ENCODE results near the gene PRR7. TPM values are rescaled to one million over a fixed set of nuclear protein-coding genes. Genes with fewer than 3 reads are reported as not detected.

PRR7 gene
- total RNA-seq, 1 experiment from 2014 or later, result 28.6 TPM

DNA sequence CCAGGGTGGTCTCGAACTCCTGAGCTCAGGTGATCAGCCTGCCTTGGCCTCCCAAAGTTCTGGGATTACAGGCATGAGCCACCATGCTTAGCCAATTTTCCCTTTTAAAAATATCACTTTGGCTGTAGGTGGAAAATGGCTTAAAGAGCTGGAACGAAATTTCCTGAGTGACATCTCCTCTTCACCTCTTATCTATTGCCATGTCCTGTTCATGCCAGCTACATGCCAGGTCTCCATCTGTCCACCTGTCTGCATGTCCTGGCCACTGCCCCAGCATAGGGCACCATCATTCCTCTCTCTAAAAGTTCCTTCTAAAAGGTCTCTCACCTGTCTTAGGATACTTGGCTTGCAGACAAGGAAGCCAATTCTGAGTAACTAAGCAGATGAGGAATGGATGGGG, 22.9 kb upstream of the PRR7 start:
- no peak for DNase-seq (ENCODE audit: low spot score)

DNA sequence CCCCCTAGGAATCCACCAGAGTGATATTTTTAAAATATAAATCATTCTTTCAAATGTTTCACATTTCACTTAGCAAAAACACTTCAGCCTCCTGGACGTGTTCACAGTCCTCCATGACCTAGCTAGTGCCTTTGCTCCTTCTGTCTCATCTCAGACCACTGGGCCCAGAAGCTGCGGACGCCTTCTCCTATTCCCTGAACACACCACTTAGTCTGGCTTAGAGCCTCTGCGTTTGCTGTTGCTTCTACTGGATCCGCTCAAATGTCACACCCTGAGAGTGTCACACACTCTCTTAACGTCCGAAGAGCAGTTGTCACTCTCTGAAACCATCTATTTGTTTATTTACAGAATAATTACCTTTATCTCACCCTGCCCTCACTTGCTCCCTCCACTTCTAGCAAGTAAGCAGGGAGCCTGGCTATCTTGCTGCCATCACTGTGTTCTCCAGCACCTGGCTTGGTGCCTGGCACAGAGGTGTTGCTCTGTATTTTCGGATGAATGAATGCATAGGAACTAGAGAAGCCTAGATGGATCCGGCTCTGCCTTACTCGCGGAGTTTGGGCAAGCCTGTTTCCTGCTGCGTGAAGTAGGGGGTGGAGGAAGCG, 21.3 kb upstream of the PRR7 start:
- no peak for DNase-seq (ENCODE audit: low spot score)

DNA sequence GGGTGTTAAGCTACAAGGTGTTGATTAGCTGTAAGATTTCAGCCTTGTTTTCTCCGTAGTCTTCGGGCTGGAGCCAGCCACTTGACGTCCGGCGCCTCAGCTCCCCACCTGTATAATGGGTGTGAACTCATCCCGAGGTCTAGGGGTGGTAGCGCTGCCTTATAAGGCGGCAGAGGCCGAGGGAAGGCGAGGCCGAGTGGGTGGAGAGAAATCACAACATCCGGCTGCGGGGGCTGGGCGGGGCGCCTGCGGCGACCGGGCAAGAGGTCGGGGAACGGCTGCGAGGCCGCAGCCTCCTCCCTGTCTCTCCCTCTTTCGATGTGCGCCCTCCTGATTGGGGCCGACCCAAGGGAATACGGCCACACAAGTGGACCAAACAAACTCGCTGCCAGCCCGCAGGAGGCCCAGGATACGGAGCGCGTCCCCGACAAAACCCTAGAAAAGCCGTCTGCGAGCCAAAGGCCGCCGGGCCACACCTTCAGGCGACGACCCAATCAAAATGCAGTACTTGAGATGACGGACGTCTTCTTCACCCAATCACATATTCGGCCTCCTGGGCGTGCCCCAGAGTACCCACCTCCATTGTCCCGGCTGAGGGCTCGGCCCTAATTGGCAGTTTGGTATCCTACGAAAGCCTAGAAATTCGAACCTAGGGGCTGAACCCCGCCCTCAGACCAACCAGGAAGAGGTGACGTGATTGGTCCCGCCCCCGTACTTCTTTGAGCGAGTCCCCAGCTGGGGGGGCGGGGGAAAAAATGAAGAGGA, 20.6 kb upstream of the PRR7 start:
- peak; percentile 100 for DNase-seq (ENCODE audit: low spot score)

DNA sequence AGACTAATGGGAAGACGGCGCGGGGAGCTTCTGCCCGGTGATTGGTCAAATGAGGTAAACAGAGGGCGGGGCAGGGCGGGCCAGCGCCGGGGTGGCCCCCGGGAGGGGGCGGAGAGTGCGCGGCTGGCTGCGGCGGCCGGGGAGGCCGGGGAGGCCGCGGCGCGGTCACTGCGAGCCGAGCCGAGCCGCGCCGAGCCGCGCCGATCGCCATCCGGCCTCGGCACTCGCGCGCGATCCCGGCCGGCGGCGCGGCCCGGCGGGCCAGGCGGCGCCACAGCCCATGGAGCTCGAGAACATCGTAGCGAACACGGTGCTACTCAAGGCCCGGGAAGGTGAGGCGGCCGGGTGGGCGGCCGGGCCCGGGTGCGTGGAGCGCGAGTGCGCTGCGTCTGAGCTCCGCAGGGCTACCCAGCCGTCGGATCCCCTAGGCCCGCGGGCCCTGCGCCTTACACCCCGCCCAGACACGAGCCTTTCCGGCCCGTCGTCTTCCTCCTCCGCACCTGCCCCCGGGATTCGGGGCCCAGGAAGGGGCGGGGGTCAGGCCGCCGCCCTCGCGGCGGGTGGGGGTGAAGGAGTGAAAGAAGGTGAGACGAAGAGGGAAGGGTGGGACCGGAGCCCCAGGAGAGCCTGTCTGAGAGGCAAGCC, 19.9 kb upstream of the PRR7 start, which contains the start of gene GRK6:
Gene GRK6, plus strand, starts transcription at position 111 of the 645 bp plus-strand sequence. Its CDS starts 170 bp downstream, at position 281.
- no peak for DNase-seq (ENCODE audit: low spot score)

GRCh38 chr5:177427211-177427822, 19.3 kb upstream of the PRR7 start:
- no peak for DNase-seq (ENCODE audit: low spot score)

GRCh38 chr5:177427919-177428573, 18.6 kb upstream of the PRR7 start:
- no peak for DNase-seq (ENCODE audit: low spot score)

DNA sequence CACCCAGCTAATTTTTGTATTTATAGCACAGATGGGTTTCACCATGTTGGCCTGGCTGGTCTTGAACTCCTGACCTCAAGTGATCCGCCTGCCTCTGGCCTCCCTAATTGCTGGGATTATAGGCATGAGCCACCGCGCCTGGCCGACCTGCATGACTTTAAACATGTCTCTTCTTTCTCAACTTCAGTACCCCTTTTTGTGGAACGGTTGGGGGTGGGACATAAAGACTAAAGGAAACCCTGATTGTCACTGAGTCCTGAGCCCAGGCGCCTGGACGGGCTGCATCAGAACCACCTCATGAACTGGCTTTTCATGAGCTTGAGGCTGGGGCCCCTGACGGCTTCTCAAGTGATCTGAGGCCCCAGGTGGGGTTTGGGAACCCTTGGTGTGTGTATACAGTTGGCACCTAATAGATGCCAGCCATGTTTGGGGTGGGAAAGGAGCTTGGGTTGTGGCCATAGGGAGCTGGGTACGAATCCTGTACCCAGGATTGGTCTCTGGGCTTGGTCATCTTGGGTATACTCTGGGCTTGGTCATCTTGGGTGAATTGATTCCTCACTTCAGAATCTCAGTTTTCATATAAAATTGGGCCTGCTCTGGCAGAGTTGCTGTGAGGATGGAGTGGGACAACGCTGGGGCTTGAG, 17.9 kb upstream of the PRR7 start:
- DNase-seq (ENCODE audit: low spot score), result no peak

- DNase-seq (ENCODE audit: low spot score), result no peak
Observed at GRCh38 chr5:177429248-177430040, 17.2 kb upstream of the PRR7 start.

GRCh38 chr5:177430140-177430951, 16.3 kb upstream of the PRR7 start:
- DNase-seq (ENCODE audit: low spot score), result no peak

DNA sequence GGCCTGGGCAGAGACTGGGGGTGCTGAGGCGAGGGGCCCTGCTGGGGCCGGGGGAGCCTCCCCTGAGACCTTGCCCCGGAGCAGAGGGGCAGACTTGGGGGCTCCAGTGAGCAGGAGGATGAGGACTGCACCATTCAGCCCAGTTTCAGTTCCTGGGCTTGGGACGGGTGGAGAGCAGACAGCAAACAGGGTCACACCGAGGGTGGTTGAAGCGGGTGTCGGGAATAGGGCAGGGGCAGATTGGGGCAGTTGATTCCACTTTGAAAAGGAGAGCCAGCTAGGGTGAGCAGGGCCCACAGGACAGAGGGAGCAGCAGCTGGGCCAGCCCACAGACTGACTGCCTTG, 15.7 kb upstream of the PRR7 start:
- no peak for DNase-seq (ENCODE audit: low spot score)

- no peak for DNase-seq (ENCODE audit: low spot score)
Observed at GRCh38 chr5:177431317-177432142, 15.1 kb upstream of the PRR7 start.

- DNase-seq (ENCODE audit: low spot score), result no peak
Observed at GRCh38 chr5:177432143-177432838, 14.3 kb upstream of the PRR7 start.

DNA sequence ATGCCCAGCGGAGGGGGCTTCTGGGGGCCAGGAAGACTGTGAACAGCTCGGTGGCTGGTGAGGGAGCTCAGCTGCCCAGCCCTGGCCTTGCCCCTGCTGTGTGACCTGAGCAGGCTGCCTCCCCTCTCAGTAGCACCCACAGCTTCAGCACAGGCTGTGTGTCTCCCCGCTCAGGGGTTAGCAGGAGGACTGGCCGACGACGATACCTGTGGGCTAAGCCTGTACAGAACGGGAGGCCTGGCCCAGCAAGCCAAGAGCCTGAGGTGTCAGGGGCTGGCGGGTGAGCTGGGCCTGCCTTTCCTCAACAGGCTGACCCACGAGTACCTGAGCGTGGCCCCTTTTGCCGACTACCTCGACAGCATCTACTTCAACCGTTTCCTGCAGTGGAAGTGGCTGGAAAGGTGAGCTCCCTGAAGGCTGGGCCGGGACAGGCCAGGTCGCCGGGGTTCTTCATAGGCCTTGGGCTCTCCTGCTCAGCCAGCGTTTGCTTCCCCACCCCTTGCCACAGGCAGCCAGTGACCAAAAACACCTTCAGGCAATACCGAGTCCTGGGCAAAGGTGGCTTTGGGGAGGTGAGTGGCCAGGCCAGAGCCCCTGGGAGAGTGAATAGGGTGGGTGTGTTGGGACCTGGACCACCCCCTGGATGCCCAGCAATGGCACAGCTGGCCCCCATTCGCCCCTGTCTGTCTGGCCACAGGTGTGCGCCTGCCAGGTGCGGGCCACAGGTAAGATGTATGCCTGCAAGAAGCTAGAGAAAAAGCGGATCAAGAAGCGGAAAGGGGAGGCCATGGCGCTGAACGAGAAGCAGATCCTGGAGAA, 13.6 kb upstream of the PRR7 start:
- no peak for DNase-seq (ENCODE audit: low spot score)

DNA sequence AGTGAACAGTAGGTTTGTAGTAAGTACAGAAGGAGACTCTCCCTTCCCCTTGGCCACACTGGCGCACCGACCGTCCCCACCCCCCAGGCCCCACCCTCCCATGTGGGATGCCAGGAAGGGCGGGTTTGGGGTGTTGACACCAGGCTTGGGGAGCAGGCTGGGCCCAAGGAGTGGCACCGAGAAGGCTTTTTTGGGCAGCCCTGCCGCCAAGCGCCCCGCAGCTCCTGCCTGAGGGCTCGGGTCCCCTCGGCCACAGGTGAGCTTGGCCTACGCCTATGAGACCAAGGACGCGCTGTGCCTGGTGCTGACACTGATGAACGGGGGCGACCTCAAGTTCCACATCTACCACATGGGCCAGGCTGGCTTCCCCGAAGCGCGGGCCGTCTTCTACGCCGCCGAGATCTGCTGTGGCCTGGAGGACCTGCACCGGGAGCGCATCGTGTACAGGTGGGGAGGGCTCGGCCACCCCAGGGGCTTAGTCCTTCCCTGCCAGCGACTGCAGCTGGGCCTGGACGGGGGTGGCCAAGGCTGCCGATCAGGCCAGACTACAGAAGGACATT, 12.9 kb upstream of the PRR7 start:
- DNase-seq (ENCODE audit: low spot score), result no peak

DNA sequence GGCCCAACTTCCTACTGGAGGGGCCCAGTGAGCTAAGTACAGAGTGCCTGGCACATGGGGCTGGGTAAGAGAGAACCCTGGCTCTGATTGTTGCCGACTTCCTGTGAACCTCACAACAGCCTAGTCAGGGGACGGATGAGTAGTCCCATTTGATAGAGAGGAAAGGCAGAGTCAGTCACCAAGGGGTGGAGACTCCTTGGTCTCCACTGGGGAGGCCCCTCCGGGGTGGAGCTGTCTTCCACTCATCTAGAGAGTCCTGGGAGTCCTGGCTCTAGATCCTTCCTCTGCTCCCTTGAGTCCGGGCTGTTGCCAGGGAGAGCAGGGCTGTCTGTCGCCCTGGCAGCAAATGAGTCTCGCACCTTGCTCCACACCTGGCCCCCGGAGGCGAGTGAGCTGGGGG, 12.2 kb upstream of the PRR7 start:
- DNase-seq (ENCODE audit: low spot score), result no peak

- no peak for DNase-seq (ENCODE audit: low spot score)
Observed at GRCh38 chr5:177434942-177435738, 11.5 kb upstream of the PRR7 start.
